GM10266 (cell line): ENCODE measurements around the gene TNRC6C.

Experiments
- DNase-seq: peaks from one replicate; pipeline ENCODE4 v3.0.0; 2012; ENCODE audit errors: extremely low spot score
- TF ChIP-seq, protein P1 (sequence below): IDR thresholded peaks from 2 replicates; pipeline ENCODE4 v1.5.1; 2012; ENCODE audit warnings: mild to moderate bottlenecking, low read depth; ENCODE audit not compliant: control insufficient read depth, insufficient read depth; ENCODE audit errors: missing control alignments

Gene TNRC6C

DNA sequence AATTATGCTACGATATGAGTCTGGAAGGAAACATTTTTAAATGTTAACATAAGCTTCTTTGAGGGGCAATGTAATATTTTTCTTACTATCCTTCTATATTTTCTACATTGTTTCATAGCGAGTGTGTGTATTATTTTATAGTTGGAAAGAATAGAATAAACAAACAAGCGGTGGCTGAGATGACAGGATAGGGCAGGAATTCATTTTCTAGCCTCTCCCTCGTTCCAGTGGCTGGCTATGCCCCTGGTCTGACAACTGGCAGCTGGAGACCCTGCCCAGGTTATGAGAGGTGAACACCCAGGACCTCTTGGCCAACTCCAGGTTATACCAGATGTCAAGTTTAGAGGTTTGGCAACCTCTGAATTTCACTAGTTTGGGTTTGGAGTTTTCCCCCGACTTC lies 14.5 kb upstream of the TNRC6C start:
- TF ChIP-seq, protein P1, sequence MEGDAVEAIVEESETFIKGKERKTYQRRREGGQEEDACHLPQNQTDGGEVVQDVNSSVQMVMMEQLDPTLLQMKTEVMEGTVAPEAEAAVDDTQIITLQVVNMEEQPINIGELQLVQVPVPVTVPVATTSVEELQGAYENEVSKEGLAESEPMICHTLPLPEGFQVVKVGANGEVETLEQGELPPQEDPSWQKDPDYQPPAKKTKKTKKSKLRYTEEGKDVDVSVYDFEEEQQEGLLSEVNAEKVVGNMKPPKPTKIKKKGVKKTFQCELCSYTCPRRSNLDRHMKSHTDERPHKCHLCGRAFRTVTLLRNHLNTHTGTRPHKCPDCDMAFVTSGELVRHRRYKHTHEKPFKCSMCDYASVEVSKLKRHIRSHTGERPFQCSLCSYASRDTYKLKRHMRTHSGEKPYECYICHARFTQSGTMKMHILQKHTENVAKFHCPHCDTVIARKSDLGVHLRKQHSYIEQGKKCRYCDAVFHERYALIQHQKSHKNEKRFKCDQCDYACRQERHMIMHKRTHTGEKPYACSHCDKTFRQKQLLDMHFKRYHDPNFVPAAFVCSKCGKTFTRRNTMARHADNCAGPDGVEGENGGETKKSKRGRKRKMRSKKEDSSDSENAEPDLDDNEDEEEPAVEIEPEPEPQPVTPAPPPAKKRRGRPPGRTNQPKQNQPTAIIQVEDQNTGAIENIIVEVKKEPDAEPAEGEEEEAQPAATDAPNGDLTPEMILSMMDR, result no peak
- no peak for DNase-seq

- DNase-seq, result no peak
- TF ChIP-seq, protein P1, result no peak
These were observed 13.9 kb upstream of the TNRC6C start for GRCh38 chr17:77944390-77945222.

DNA sequence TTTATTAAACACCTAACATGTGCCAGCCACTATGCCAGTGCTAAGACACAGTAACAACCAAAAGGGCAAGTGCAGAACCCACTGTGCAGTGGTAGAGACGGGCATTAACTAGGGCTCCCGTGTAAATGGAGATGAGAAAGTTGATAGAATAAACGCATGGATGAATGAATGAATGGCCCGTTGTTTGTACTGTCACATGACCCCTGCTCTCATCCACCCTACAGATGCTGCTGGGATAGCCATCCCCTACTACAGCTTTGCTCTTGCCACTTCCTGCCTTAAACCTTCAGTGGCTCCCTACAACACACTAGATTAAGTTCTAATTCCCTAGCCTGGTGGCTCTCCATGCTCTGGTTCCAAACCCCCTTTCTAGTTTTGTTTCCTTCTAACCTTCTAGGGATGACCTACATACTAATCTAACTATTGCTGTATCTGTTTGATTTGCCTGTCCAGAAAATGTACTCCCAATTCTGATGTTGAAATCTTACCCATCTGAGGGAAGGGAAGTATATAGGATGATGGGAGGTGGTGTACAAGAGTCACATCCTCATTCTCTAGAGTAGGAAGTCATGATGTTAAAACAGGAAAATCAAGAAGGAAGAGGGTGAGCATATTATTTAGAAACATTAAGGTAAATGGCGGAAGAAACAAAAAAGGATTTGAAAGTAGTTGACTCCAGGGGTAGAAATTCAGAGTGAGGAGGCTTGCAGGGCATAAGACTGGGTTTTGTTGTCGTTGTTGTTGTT lies 11.4 kb upstream of the TNRC6C start:
- TF ChIP-seq, protein P1, result no peak
- no peak for DNase-seq

GRCh38 chr17:77948690-77949114 lies 9.8 kb upstream of the TNRC6C start:
- TF ChIP-seq, protein P1, result no peak
- no peak for DNase-seq

DNA sequence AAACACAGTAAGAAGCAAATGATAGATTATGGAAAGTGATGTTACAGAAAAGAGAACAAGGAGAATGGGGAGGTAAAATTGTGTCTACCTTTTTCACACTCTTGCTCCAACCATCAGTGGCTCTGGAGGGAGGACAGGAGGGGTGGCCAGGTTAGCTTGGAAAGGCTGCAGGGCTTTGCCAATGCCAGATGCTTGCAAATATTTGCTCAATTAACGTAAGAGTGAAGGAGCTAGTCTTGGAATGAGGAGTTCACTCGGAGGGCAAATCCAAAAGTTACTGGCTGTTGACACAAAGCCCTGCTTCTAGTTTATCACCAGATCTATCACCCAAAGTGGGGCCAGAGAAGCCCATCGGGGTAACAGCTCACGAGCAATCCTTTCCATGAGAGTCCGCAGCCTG lies 7.4 kb upstream of the TNRC6C start:
- DNase-seq, result no peak
- TF ChIP-seq, protein P1, result no peak

DNA sequence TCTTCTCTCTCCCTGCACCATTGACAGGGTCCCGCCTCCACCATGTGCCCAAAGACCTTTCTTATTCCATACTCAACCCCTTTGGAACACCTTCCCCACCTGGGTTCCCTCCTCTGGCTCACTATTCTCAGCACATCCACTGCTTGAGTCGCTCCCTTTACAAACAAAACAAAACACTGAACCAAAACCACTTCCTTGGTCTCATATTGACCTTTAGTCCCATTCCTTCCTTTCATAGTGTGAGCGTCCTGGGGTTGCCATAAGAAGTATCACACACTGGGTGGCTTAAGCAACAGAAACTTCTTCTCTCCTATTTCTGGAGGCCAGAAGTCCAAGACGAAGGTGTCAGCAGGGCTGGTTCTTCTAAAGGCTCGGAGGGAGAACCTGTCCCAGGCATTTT lies 6.1 kb upstream of the TNRC6C start:
- DNase-seq, result no peak

More for the DNA sequence above, 6.1 kb upstream of the TNRC6C start:
- TF ChIP-seq, protein P1, result no peak
